ENCODE results near the gene SPON2.

Gene SPON2

DNA sequence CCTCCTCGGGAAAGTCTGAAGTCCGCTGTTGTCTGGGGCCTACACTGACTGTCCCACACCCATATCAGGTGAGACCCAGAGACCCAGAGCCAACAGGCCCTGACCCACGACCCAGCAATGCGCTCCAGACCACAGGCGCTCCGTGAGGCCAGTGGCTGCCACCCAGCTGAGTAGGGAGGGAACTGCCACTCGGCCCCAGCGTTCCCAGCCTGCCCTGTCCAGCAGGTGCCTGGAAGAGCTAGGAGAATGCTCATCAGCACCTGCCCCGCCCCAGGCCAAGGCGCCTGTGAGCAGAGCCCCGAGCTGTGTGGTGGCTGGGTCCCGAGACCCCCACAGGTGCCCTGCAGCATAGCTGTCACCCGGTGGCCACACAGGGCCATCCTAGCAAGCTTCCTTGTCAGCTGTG lies 2.7 kb downstream of the SPON2 start:
- no peak overlapping the region for H3K27ac ChIP-seq
- peaks cover 9 to 24% of the 10 kb centered on the region in 2 experiments for H3K4me1 ChIP-seq (ENCODE audit: control insufficient read depth in 1 of 2, insufficient read depth in 1 of 2, low read depth in 1 of 2, low read length in 1 of 2)
- H3K27me3 ChIP-seq = peaks cover 72% of the 10 kb centered on the region

DNA sequence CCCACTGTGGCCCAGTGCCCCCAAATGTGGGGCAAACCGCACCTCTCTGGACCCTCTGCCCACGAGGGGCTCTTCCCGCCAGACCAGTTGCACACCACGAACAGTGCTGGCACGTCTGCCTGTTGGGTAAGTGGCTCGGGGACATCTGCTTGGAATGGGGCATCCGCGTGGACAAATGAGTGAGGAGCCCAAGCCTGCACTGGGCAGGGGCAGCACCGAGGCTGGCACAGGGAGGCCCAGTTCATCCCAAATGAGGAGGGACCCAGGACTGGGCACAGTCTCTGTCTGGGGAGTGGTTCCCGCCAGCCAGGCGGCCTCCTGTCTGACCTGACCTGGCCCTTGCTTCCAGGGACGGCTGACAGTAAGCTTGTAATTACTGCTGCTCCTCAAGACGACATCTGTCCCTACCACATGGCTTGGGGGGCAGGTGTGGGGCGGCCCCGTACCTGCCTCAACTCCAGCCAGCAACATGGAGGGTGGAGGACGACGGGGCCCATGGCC lies 3.2 kb downstream of the SPON2 start:
- TF ChIP-seq, protein P1, sequence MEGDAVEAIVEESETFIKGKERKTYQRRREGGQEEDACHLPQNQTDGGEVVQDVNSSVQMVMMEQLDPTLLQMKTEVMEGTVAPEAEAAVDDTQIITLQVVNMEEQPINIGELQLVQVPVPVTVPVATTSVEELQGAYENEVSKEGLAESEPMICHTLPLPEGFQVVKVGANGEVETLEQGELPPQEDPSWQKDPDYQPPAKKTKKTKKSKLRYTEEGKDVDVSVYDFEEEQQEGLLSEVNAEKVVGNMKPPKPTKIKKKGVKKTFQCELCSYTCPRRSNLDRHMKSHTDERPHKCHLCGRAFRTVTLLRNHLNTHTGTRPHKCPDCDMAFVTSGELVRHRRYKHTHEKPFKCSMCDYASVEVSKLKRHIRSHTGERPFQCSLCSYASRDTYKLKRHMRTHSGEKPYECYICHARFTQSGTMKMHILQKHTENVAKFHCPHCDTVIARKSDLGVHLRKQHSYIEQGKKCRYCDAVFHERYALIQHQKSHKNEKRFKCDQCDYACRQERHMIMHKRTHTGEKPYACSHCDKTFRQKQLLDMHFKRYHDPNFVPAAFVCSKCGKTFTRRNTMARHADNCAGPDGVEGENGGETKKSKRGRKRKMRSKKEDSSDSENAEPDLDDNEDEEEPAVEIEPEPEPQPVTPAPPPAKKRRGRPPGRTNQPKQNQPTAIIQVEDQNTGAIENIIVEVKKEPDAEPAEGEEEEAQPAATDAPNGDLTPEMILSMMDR (IDR thresholded peaks at IDR 0.05) = no peak
- H3K27ac ChIP-seq = no peak overlapping the region
- no peaks in the 10 kb centered on the region for H3K36me3 ChIP-seq
- H3K4me3 ChIP-seq (ENCODE audit: low read depth in 1 of 2, low read length in 1 of 2) = no peak overlapping the region
- no peaks in the 10 kb centered on the region for H3K9me3 ChIP-seq
- peaks cover 67% of the 10 kb centered on the region for H3K27me3 ChIP-seq
- H3K4me1 ChIP-seq (ENCODE audit: control insufficient read depth in 1 of 2, insufficient read depth in 1 of 2, low read depth in 1 of 2, low read length in 1 of 2) = peaks cover 9 to 24% of the 10 kb centered on the region in 2 experiments

More for the DNA sequence above, 2.7 kb downstream of the SPON2 start:
- Histone ChIP-seq H3K9me3 (no peaks in the 10 kb centered on the region), H3K36me3 (no peaks in the 10 kb centered on the region), H3K4me3 (ENCODE audit: low read depth in 1 of 2, low read length in 1 of 2) (no peak overlapping the region)
- TF ChIP-seq, protein P1 (IDR thresholded peaks at IDR 0.05) = no peak

DNA sequence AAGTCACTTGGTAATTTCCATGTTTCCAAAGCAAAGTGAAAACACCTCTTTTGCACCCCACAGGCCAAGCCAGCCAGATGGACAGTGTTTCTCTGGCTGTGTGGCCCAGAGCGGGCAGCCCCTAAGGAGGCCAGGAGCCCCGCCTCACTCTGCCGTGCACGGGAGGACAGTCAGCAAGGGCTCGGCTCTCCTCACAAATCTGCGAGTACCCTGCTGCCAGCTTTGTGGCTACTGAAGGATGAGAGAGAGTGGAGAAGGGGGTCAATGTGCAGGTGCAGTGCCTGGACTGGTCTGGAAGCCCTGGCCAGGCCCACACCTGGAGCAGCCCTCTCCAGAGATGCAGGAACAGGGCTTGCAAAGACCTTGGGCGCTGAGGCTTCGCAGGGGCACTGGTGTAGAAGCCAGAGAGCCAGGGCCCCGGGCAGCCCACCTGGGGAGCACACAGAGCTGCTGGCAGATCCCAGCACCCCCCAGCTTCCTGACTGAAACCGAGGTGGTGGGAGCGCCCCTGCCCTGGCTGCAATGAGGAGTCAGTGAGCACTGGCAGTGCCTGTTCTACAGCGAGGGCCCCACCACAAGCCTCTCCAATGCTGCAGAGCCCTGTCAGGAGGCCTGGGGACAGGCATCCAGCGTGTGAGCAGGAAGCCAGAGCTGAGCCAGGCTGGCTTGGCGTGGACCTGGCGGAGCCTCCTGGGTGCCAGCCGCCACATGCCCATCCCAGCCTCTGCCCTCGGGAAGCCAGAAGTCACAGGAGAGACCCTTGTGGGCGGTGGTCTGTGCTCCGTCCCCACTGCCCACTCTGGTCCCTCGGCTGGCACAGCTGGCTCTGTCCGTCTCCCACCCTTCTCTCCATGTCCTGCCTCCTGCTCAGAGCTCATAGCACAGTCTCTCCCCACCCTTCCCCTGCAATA lies 3.9 kb downstream of the SPON2 start:
- Histone ChIP-seq H3K4me3 (ENCODE audit: low read depth in 1 of 2, low read length in 1 of 2) (peak overlapping the region in 1 of 2 experiments; percentile 93), H3K36me3 (no peaks in the 10 kb centered on the region), H3K27me3 (peaks cover 60% of the 10 kb centered on the region), H3K9me3 (no peaks in the 10 kb centered on the region), H3K27ac (no peak overlapping the region), H3K4me1 (ENCODE audit: control insufficient read depth in 1 of 2, insufficient read depth in 1 of 2, low read depth in 1 of 2, low read length in 1 of 2) (peaks cover 9 to 24% of the 10 kb centered on the region in 2 experiments)
- TF ChIP-seq, protein P1 (IDR thresholded peaks at IDR 0.05) = no peak

DNA sequence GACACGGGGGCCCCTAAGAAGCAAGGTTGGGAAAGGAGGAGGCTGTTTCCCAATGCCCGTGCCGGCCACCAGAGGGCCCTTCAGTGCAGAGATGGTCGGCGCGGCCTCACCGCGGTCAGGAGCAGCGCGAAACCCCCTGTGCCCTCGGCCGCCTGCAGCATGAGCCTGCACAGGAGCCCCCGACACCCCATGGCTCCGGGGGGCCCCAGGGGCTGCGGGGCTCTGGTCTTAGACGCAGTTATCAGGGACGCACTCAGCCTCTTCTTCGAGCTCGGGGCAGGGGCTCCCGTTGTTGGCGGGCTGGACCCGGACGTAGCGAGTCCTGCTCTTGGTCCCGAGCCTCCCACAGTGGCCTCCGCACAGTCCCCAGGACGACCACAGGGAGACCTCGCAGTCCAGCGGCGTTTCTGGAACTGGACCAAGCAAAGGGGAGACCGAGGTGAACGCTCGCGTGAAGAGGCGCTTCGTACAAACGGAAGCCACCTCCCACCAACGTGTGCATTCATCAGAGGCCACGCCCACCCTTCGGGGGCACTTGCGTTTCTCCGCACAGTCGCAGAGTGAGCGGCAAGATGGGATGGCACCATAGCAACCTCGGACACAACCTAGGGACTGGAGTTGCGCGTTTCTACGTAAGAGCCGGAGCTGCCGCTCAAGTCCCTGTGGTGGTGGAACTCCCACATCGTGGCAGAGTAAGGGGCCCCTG lies 5.0 kb downstream of the SPON2 start:
- TF ChIP-seq, protein P1 (IDR thresholded peaks at IDR 0.05) = peak; percentile 75
- H3K4me1 ChIP-seq (ENCODE audit: control insufficient read depth in 1 of 2, insufficient read depth in 1 of 2, low read depth in 1 of 2, low read length in 1 of 2) = peaks cover 9 to 22% of the 10 kb centered on the region in 2 experiments
- H3K36me3 ChIP-seq = no peaks in the 10 kb centered on the region
- peaks cover 52% of the 10 kb centered on the region for H3K27me3 ChIP-seq
- no peaks in the 10 kb centered on the region for H3K9me3 ChIP-seq
- H3K4me3 ChIP-seq (ENCODE audit: low read depth in 1 of 2, low read length in 1 of 2) = peak overlapping the region; percentile 70 to 93
- peak overlapping the region; percentile 15 for H3K27ac ChIP-seq

DNA sequence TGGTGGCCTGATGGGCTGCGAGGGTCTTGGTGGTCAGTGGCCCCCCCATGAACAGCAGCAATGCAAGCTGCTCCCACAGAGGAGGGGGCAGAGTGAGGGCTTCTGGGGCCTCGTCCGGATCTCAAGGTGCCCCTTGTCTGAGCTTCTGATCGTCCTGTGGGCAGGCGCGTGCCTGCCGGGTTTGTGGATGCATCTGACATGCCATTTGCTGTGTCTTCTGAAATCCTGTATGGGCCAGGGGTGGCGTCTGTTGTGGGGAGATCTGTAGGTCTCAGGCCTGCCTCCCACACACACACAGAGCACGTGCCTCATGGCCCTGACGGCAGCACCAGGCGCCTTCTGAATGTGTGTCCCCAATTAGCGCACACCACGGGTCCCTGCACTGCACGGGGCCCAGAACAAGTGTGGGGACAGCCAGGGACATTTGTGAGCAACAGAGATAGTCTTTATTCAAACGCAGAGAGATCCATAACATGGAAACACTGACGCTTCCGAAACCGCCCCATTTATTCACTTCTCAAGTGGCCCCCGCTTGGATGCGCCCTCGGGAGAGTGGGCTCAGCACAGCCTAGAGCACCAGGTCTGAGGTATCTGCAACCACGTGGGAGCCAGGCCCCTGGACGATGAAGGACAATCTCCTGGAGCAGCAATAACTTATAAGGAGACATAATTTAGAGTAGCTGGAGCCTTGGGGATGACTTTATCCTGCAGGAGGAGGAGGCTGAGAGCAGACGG lies 5.7 kb downstream of the SPON2 start:
- no peaks in the 10 kb centered on the region for H3K9me3 ChIP-seq
- peak overlapping the region; percentile 70 to 93 for H3K4me3 ChIP-seq (ENCODE audit: low read depth in 1 of 2, low read length in 1 of 2)
- H3K36me3 ChIP-seq = no peaks in the 10 kb centered on the region
- peaks cover 45% of the 10 kb centered on the region for H3K27me3 ChIP-seq
- TF ChIP-seq, protein P1 (IDR thresholded peaks at IDR 0.05) = no peak
- peaks cover 9 to 15% of the 10 kb centered on the region in 2 experiments for H3K4me1 ChIP-seq (ENCODE audit: control insufficient read depth in 1 of 2, insufficient read depth in 1 of 2, low read depth in 1 of 2, low read length in 1 of 2)
- peak overlapping the region; percentile 15 for H3K27ac ChIP-seq
